H7 (cell line): ENCODE results near the gene ENTPD7. TPM values are rescaled to one million over a fixed set of nuclear protein-coding genes. Genes with fewer than 3 reads are reported as not detected.

Experiments
- DNase-seq: peaks from one replicate; pipeline ENCODE4 v3.0.0; 2012
- H3K27me3 ChIP-seq: 2 replicates; pipeline ENCODE4 v1.6.0; 2011; ENCODE audit warnings: mild to moderate bottlenecking, low read length; ENCODE audit not compliant: control insufficient read depth, insufficient read depth
- H3K36me3 ChIP-seq: replicated peaks from 2 replicates; pipeline ENCODE4 v1.5.1; 2011; ENCODE audit warnings: low read length; ENCODE audit not compliant: control insufficient read depth, insufficient read depth
- H3K4me3 ChIP-seq: 2 replicates; pipeline ENCODE4 v1.5.1; 2011; ENCODE audit warnings: low read depth, mild to moderate bottlenecking, control low read depth, low read length, moderate library complexity; ENCODE audit not compliant: insufficient read depth
- total RNA-seq: library from RNA; depleted of rRNA; stranded (reverse); fragments of >200 nt; shearing (Covaris generic); gene quantifications from 2 replicates; pipeline ENCODE4 v1.2.3, GENCODE V29; 2014

The ENTPD7 gene
- total RNA-seq, 1 experiment from 2014 or later, result 8.2 TPM

GRCh38 chr10:99628923-99629624, 30.2 kb upstream of the ENTPD7 start:
- DNase-seq, result no peak
- Histone ChIP-seq H3K36me3 (no peaks in the 10 kb centered on the region), H3K4me3 (no peak overlapping the region), H3K27me3 (no peaks in the 10 kb centered on the region; the same call in 1 of the 2 replicates)

- DNase-seq, result no peak
- Histone ChIP-seq H3K36me3 (no peaks in the 10 kb centered on the region), H3K27me3 (no peaks in the 10 kb centered on the region; the same call in 1 of the 2 replicates), H3K4me3 (no peak overlapping the region)
These were observed 29.7 kb upstream of the ENTPD7 start for GRCh38 chr10:99629625-99629978.

DNA sequence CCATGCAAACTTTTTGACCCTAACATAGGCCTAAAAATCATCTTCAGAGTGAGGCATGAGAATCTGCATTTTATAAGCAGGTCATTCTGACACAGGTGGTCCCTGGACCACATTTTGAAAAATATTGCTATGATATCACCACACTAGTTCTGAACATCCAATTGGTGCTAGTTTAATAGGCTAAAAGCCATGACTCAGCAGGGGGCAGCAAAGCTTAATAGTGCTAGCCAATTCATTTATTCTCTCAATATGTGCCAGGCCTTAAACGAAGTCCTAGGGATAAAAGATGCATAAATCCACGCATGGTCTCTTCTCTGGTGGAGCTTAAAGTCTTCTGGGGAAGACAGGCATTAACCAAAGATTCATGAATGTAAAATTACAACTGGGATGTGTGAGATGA, 28.9 kb upstream of the ENTPD7 start:
- no peaks in the 10 kb centered on the region; the same call in 1 of the 2 replicates for H3K27me3 ChIP-seq
- no peak overlapping the region for H3K4me3 ChIP-seq
- no peaks in the 10 kb centered on the region for H3K36me3 ChIP-seq
- DNase-seq, result no peak

DNA sequence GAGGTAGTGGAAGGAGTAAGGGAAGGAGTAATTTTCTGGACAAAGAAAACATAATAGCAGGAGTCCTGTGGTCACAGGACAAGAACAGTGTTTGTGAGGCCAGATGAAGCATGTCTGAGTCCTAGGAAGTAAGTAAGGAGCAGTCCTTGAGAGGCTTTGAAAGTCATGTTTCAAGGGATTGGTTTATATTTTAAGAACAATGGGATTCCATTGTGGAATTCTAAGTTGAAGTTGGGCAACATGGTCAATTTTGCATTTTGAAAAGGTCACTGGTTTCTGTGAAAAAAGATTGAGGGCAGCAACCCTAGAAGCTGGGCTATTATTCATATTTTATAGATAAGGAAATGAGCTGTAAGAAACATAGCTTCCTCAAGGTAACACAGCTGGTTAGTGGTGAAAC, 28.3 kb upstream of the ENTPD7 start:
- H3K4me3 ChIP-seq, result no peak overlapping the region
- no peaks in the 10 kb centered on the region for H3K36me3 ChIP-seq
- no peak for DNase-seq
- no peaks in the 10 kb centered on the region; the same call in 1 of the 2 replicates for H3K27me3 ChIP-seq

DNA sequence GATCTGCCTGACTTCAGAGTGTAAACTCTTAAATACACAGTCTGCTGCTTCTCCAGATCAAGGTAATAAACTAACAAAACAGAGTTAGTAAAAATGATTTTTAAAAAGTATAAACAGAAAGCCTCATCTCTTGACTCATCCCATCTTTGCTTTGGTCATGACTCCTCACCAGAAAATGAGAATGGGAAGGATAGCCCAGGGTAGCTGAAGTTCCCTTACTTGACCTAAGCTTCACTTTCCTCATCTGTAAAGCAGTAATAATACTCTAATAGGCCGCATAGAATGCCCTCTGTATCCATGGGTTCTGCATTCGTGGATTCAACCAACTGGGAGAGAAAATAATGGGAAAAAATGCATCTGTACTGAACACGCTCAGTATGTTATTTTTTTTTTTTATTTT, 27.8 kb upstream of the ENTPD7 start:
- no peaks in the 10 kb centered on the region for H3K36me3 ChIP-seq
- H3K4me3 ChIP-seq, result no peak overlapping the region
- H3K27me3 ChIP-seq, result no peaks in the 10 kb centered on the region
- DNase-seq, result no peak

GRCh38 chr10:99633832-99634231, 25.5 kb upstream of the ENTPD7 start:
- no peak overlapping the region for H3K4me3 ChIP-seq
- no peak for DNase-seq
- H3K36me3 ChIP-seq, result no peaks in the 10 kb centered on the region
- H3K27me3 ChIP-seq, result no peaks in the 10 kb centered on the region

DNA sequence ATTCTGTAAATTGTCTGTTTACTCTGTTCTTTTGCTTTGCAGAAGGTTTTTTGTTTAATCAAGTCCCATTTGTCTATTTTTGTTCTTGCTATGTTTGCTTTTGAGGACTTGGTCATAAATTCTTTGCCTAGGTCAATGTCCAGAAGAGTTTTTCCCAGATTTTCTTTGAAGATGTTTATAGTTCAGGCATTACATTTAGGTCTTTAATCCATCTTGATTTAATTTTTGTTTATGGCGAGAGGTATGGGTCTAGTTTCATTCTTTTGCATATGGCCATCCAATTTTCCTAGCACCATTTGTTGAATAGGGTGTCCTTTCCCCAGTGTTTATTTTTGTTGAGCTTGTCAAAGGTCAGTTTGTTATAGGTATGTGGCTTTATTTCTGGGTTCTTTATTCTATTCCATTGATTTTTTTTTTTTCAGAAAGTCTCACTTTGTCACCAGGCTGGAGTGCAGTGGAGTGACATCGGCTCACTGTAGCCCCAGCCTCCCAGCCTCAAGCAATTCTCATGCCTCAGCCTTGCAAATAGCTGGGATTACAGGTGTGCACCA, 11.6 kb upstream of the ENTPD7 start:
- no peak for DNase-seq
- Histone ChIP-seq H3K36me3 (no peaks in the 10 kb centered on the region), H3K4me3 (no peak overlapping the region), H3K27me3 (no peaks in the 10 kb centered on the region)

GRCh38 chr10:99648717-99649116, 10.6 kb upstream of the ENTPD7 start:
- Histone ChIP-seq H3K36me3 (no peaks in the 10 kb centered on the region), H3K4me3 (no peak overlapping the region), H3K27me3 (no peaks in the 10 kb centered on the region)
- no peak for DNase-seq

- no peak for DNase-seq
- H3K4me3 ChIP-seq, result no peak overlapping the region
- peaks cover 10% of the 10 kb centered on the region; the same call in 1 of the 2 replicates for H3K27me3 ChIP-seq
- no peaks in the 10 kb centered on the region for H3K36me3 ChIP-seq
These were observed 6.4 kb upstream of the ENTPD7 start for GRCh38 chr10:99652800-99653390.

DNA sequence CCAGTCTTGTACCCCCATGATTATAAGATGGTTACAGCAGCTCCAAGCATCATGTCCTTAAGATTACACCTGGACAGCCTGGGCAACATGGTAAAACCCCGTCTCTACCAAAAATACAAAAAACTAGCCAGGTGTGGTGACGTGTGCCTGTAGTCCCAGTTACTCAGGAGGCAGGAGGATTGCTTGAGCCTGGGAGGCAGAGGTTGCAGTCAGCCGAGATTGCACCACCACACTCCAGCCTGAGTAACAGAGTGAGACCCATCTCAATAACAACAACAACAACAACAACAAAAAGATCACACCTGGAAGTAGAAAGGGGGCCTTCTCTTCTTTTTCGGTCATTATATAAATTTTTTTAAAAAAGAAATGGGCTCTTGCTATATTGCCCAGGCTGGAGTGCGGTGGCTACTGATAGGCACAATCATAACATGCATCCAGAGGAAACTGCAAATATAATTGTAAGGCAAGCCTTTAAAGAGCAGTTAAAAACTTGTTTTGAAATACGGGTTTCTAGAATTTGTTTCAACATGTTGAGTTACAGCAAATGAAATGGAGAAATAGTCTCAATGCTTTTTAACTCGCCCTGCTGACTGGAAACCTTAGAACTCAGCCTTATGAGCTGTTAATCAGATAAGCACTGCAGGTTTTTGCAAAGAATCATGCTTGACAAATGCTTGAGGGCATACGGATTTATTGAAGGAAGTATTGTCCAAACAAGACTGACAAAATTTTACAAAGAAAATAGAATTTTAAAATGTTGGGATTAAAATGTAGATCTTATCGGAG, 4.7 kb upstream of the ENTPD7 start:
- DNase-seq, result no peak
- Histone ChIP-seq H3K27me3 (peaks cover 18% of the 10 kb centered on the region; the same call in 1 of the 2 replicates), H3K4me3 (no peak overlapping the region), H3K36me3 (no peaks in the 10 kb centered on the region)

- Histone ChIP-seq H3K4me3 (no peak overlapping the region), H3K36me3 (peaks cover 1% of the 10 kb centered on the region), H3K27me3 (peaks cover 18% of the 10 kb centered on the region; the same call in 1 of the 2 replicates)
- no peak for DNase-seq
These were observed 2.9 kb upstream of the ENTPD7 start for GRCh38 chr10:99656199-99657064.

GRCh38 chr10:99658622-99659030, 683 bp upstream of the ENTPD7 start:
- Histone ChIP-seq H3K4me3 (peak overlapping the region; percentile 86), H3K36me3 (peaks cover 1% of the 10 kb centered on the region), H3K27me3 (peaks cover 18% of the 10 kb centered on the region; the same call in 1 of the 2 replicates)
- peak; percentile 31 for DNase-seq

GRCh38 chr10:99659868-99660366, 608 bp downstream of the ENTPD7 start:
- Histone ChIP-seq H3K27me3 (peaks cover 18% of the 10 kb centered on the region; the same call in 1 of the 2 replicates), H3K4me3 (peak overlapping the region; percentile 86), H3K36me3 (peaks cover 1% of the 10 kb centered on the region)
- no peak for DNase-seq
